Fibroblast of lung (primary cell): ENCODE data around the gene PRSS21. TPM values are rescaled to one million over a fixed set of nuclear protein-coding genes. Genes with fewer than 3 reads are reported as not detected.

ENCODE experiments used
- DNase-seq, 2 donors: peaks; one replicate each; pipeline versions ENCODE4 v3.0.0 to v3.0.0-alpha.2; 2010; ENCODE audit warnings: low read depth in 2 of 2
- H2AFZ ChIP-seq: 2 replicates; pipeline ENCODE4 v1.5.1; 2012; ENCODE audit warnings: low read length, control low read depth, inconsistent platforms
- H3K27ac ChIP-seq: 2 replicates; pipeline ENCODE4 v1.5.1; 2011; ENCODE audit warnings: low read length, control low read depth; ENCODE audit not compliant: insufficient read depth
- H3K27me3 ChIP-seq: 2 replicates; pipeline ENCODE4 v1.5.1; 2011; ENCODE audit warnings: mild to moderate bottlenecking, low read length; ENCODE audit not compliant: control insufficient read depth, insufficient read depth
- H3K36me3 ChIP-seq: 2 replicates; pipeline ENCODE4 v1.5.1; 2011; ENCODE audit warnings: low read length; ENCODE audit not compliant: control insufficient read depth, insufficient read depth
- H3K4me1 ChIP-seq: 2 replicates; pipeline ENCODE4 v1.5.1; 2011; ENCODE audit warnings: low read length; ENCODE audit not compliant: control insufficient read depth, insufficient read depth; ENCODE audit errors: extremely low read depth
- H3K4me2 ChIP-seq: 2 replicates; pipeline ENCODE4 v1.5.1; 2011; ENCODE audit warnings: low read length, control low read depth; ENCODE audit not compliant: insufficient read depth; ENCODE audit errors: extremely low read depth
- H3K4me3 ChIP-seq, 4 experiments: fragments of 200-600 bp in 1 of 4; sonication (generic) in 1 of 4; replicated peaks in 1 of 4; 2 replicates each; pipeline ENCODE4 v1.5.1; 2011 to 2016; ENCODE audit warnings: low read length in 4 of 4, low read depth in 3 of 4, mild to moderate bottlenecking in 3 of 4, control low read depth in 2 of 4, inconsistent platforms in 1 of 4, mixed read lengths in 1 of 4; ENCODE audit not compliant: insufficient read depth in 1 of 4; ENCODE audit errors: control extremely low read depth in 1 of 4
- H3K79me2 ChIP-seq: 2 replicates; pipeline ENCODE4 v1.5.1; 2012; ENCODE audit warnings: mild to moderate bottlenecking, low read length, inconsistent platforms; ENCODE audit not compliant: control insufficient read depth, insufficient read depth
- H3K9ac ChIP-seq: 2 replicates; pipeline ENCODE4 v1.5.1; 2011; ENCODE audit warnings: mild to moderate bottlenecking, low read length, control low read depth; ENCODE audit not compliant: insufficient read depth
- H3K9me3 ChIP-seq: 2 replicates; pipeline ENCODE4 v1.5.1; 2012; ENCODE audit warnings: low read depth, low read length; ENCODE audit not compliant: control insufficient read depth, insufficient read depth
- H4K20me1 ChIP-seq: 2 replicates; pipeline ENCODE4 v1.5.1; 2011; ENCODE audit warnings: low read length; ENCODE audit not compliant: control insufficient read depth, insufficient read depth; ENCODE audit errors: extremely low read depth
- EZH2 ChIP-seq: IDR thresholded peaks from 2 replicates; pipeline ENCODE4 v1.5.1; 2012; ENCODE audit warnings: low read length, control low read depth, mild to moderate bottlenecking; ENCODE audit errors: missing control alignments
- polyA plus RNA-seq, 2 donors: library from polyadenylated mRNA; depleted of rRNA in 1 of 2; stranded (reverse) in 1 of 2; unstranded in 1 of 2; fragments of >200 nt; gene quantifications; 2 replicates each; pipeline ENCODE4 v1.2.1, GENCODE V29; 2011 to 2012; ENCODE audit warnings: missing spikeins in 1 of 2
- total RNA-seq: library from RNA; depleted of rRNA; stranded (reverse); fragments of >200 nt; gene quantifications from 2 replicates; pipeline ENCODE4 v1.2.1, GENCODE V29; 2014
- TF ChIP-seq, protein P1 (sequence below), 2 donors: IDR thresholded peaks in 1 of 2; conservative IDR thresholded peaks in 1 of 2; 1 replicate in 1 of 2; 2 replicates in 1 of 2; pipeline ENCODE4 v1.5.1; 2011 to 2012; ENCODE audit warnings: low read length in 2 of 2, control low read depth in 1 of 2, inconsistent platforms in 1 of 2, low read depth in 1 of 2, mild to moderate bottlenecking in 1 of 2

PRSS21 gene
- total and polyA plus RNA-seq, 2 donors (not counting 1 experiment from before 2014, with no cell fraction given) = 0.17 to 0.22 TPM

DNA sequence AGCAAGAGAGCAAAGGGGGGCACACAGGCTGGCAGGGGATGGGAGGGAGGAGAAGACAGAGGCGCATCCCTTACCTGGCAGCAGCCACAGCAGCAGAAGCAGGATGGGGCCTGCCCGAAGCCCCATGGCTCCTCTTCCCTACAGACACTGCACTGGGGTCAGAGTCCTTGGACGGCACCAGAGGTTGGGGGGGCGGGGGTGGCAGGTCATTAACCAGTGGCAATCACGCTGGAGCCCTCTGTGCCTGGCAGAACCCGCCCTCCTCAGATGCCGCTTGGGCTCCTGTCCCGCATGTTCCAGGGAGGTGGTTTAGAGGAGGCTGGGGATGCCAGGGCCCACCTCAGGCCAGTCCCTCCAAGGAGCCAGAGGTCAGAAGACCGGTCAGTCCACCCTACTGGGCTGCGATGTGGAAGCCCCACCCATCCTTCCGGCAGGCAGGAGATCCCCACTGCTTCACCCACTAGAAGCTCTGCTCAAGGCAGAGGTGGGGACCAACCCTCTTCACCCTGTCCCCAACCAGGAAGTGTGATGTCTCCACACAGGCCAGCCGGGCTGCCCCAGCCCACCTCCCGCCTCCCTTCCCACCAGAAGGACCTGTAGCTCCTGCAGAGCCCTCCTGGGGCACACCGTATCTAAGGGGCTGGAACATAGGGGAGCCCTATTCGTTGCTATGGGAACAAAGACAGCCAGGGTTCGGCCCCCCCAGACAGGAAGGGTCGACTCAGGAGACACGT is 24.7 kb downstream of the PRSS21 start:
- H3K27ac ChIP-seq = no peak overlapping the region
- TF ChIP-seq, protein P1, sequence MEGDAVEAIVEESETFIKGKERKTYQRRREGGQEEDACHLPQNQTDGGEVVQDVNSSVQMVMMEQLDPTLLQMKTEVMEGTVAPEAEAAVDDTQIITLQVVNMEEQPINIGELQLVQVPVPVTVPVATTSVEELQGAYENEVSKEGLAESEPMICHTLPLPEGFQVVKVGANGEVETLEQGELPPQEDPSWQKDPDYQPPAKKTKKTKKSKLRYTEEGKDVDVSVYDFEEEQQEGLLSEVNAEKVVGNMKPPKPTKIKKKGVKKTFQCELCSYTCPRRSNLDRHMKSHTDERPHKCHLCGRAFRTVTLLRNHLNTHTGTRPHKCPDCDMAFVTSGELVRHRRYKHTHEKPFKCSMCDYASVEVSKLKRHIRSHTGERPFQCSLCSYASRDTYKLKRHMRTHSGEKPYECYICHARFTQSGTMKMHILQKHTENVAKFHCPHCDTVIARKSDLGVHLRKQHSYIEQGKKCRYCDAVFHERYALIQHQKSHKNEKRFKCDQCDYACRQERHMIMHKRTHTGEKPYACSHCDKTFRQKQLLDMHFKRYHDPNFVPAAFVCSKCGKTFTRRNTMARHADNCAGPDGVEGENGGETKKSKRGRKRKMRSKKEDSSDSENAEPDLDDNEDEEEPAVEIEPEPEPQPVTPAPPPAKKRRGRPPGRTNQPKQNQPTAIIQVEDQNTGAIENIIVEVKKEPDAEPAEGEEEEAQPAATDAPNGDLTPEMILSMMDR (conservative IDR thresholded peaks at IDR 0.05 in 1 of 2, IDR thresholded peaks at IDR 0.05 in 1 of 2; ENCODE audit: low read depth in 1 of 2, low read length in 2 of 2) = no peak
- no peak for TF ChIP-seq EZH2
- no peaks in the 10 kb centered on the region for H4K20me1 ChIP-seq
- H3K9me3 ChIP-seq = no peaks in the 10 kb centered on the region
- H3K4me2 ChIP-seq = no peak overlapping the region
- no peaks in the 10 kb centered on the region for H3K36me3 ChIP-seq
- DNase-seq = no peak
- H3K4me1 ChIP-seq = peaks cover 6% of the 10 kb centered on the region
- H3K27me3 ChIP-seq = no peaks in the 10 kb centered on the region
- H3K79me2 ChIP-seq = no peaks in the 10 kb centered on the region
- H3K9ac ChIP-seq = no peak overlapping the region
- H2AFZ ChIP-seq = no peak overlapping the region
- no peak overlapping the region for H3K4me3 ChIP-seq

- no peaks in the 10 kb centered on the region for H3K9me3 ChIP-seq
- H3K79me2 ChIP-seq = no peaks in the 10 kb centered on the region
- H3K4me3 ChIP-seq = peak overlapping the region in 1 of 4 experiments; percentile 7
- H3K27me3 ChIP-seq = no peaks in the 10 kb centered on the region
- no peak for TF ChIP-seq EZH2
- TF ChIP-seq, protein P1 (conservative IDR thresholded peaks at IDR 0.05 in 1 of 2, IDR thresholded peaks at IDR 0.05 in 1 of 2; ENCODE audit: low read depth in 1 of 2, low read length in 2 of 2) = peak; percentile 41 to 45
- H3K27ac ChIP-seq = no peak overlapping the region
- no peak overlapping the region for H3K4me2 ChIP-seq
- peaks cover 6% of the 10 kb centered on the region for H3K4me1 ChIP-seq
- peak overlapping the region; percentile 33 for H2AFZ ChIP-seq
- H3K9ac ChIP-seq = no peak overlapping the region
- no peaks in the 10 kb centered on the region for H4K20me1 ChIP-seq
- peak; percentile 56 to 62 for DNase-seq
- no peaks in the 10 kb centered on the region for H3K36me3 ChIP-seq
Observed at GRCh38 chr16:2842340-2843000, 25.4 kb downstream of the PRSS21 start.

DNA sequence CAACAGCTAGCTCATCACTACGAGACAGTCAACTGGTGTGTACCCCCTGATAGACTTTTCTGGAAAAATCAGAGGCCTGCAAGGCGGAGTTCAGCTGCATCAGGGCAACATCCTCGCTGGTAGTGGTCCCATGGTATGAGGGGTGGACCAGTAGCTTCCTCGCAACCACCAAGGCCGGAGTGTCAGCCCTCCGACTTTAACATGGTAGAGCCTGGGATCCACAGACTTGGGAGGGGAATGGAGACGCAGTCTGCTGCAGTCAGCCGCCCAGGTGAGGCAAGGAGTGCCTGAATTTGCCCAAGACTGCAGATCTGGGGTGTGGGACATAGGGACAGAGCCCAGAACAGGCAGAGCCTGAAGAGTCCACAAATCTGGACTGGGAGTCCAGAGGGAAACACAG is 26.5 kb downstream of the PRSS21 start:
- Histone ChIP-seq H3K4me3 (no peak overlapping the region), H3K27me3 (no peaks in the 10 kb centered on the region), H3K79me2 (no peaks in the 10 kb centered on the region), H4K20me1 (no peaks in the 10 kb centered on the region), H2AFZ (no peak overlapping the region), H3K9ac (no peak overlapping the region), H3K4me2 (no peak overlapping the region), H3K27ac (no peak overlapping the region), H3K9me3 (no peaks in the 10 kb centered on the region), H3K36me3 (no peaks in the 10 kb centered on the region), H3K4me1 (peaks cover 6% of the 10 kb centered on the region)
- no peak for DNase-seq
- TF ChIP-seq EZH2 = no peak
- TF ChIP-seq, protein P1 (conservative IDR thresholded peaks at IDR 0.05 in 1 of 2, IDR thresholded peaks at IDR 0.05 in 1 of 2; ENCODE audit: low read depth in 1 of 2, low read length in 2 of 2) = no peak
